Right lobe of liver (tissue), 6 donors: ENCODE measurements around the gene NNMT. TPM values are rescaled to one million over a fixed set of nuclear protein-coding genes. Genes with fewer than 3 reads are reported as not detected.

Experiments used
- ATAC-seq, 4 donors: fragments of 200-7000 bp; cut with Tn5 transposase; one replicate each; pipeline ENCODE4 v1.9.1; 2020; ENCODE audit warnings: mild to moderate bottlenecking in 4 of 4, moderate library complexity in 4 of 4
- DNase-seq, 3 donors: peaks; one replicate each; pipeline ENCODE4 v3.0.0-alpha.2; 2020
- H3K27ac ChIP-seq, 3 donors: fragments of 200-600 bp; one replicate each; pipeline ENCODE4 v1.8.0; 2022
- H3K27me3 ChIP-seq, 2 donors: fragments of 200-600 bp; one replicate each; pipeline ENCODE4 v1.8.0; 2022
- H3K36me3 ChIP-seq, 4 donors: fragments of 200-600 bp; sonication (generic) in 1 of 4; one replicate each; pipeline versions ENCODE4 v1.5.1 to v1.8.0; 2017 to 2022; ENCODE audit warnings: control low read depth in 1 of 4
- H3K4me1 ChIP-seq, 4 donors: fragments of 200-600 bp; sonication (generic) in 1 of 4; one replicate each; pipeline versions ENCODE4 v1.5.1 to v1.8.0; 2017 to 2022; ENCODE audit warnings: control low read depth in 1 of 4
- H3K4me3 ChIP-seq, 3 donors: fragments of 200-600 bp; one replicate each; pipeline ENCODE4 v1.8.0; 2022
- H3K9me3 ChIP-seq, 4 donors: fragments of 200-600 bp; sonication (generic) in 1 of 4; one replicate each; pipeline versions ENCODE4 v1.5.1 to v1.8.0; 2017 to 2022; ENCODE audit warnings: control low read depth in 1 of 4
- CTCF ChIP-seq, 4 donors: fragments of 200-600 bp in 3 of 4; fragments of 450-650 bp in 1 of 4; IDR thresholded peaks; one replicate each; pipeline versions ENCODE4 v1.5.1 to v1.8.0; 2016 to 2022; ENCODE audit warnings: antibody characterized with exemption in 4 of 4, mild to moderate bottlenecking in 2 of 4
- POLR2A ChIP-seq: fragments of 450-650 bp; IDR thresholded peaks from one replicate; pipeline ENCODE4 v1.6.1; 2017; ENCODE audit warnings: antibody characterized with exemption, mild to moderate bottlenecking
- WGBS: methylation state at CpG from one replicate; pipeline ENCODE4 v1.1.6; 2018; ENCODE audit warnings: low coverage, low lambda C conversion rate; ENCODE audit not compliant: insufficient coverage; ENCODE audit errors: missing lambda C conversion rate; 5-methylcytosine and 5-hydroxymethylcytosine counted together
- intact Hi-C, 2 donors: fragments of 100-400 bp; cut with DNase I; formaldehyde crosslinking; loops; one replicate each; pipeline versions ENCODE4 v1.11.2 to v1.14.1; 2022
- total RNA-seq, 6 experiments: library from RNA; depleted of rRNA in 2 of 6; stranded (reverse); fragments of >200 nt in 2 of 6; fragmentation: NEBNext Ultra II Directional in 3 of 6; extraction: Animal tissue kit (Norgen Biotek cat#: 25700) in 3 of 6; gene quantifications; one replicate each; pipeline versions ENCODE4 v1.1.0 to v1.2.4, GENCODE V29; 2016 to 2023
- donor health status: DM: no; HTN: yes; CAD: no.
- donor health status: DM: no; HTN: no; CAD: no.
- donor health status: DM: no; HTN: no; CAD: no.
- donor health status: DM: no; HTN: yes; CAD: no.
- donor health status: DM: no; HTN: yes; CAD: no.

NNMT gene
- total RNA-seq, 6 experiments from 2014 or later, result 634 to 3,368 (median 2,270) TPM

- H3K27me3 ChIP-seq, result no peaks in the 10 kb centered on the region
- H3K9me3 ChIP-seq, result no peaks in the 10 kb centered on the region
- peak overlapping the region in 1 of 3 donors; percentile 33 for H3K27ac ChIP-seq
- peak in 1 of 3 donors; percentile 72 for DNase-seq
- no peak overlapping the region for H3K4me3 ChIP-seq
- no peak for TF ChIP-seq POLR2A
- intact Hi-C loops, result no loop called here
- H3K4me1 ChIP-seq, result peaks cover 0 to 52% (median 21%) of the 10 kb centered on the region in 4 donors
- 26% methylated on average over 11 of the region's 11 CpGs for WGBS
- peak; percentile 22 to 51 (median 38) for ATAC-seq
- peaks cover 0 to 34% (median 18%) of the 10 kb centered on the region in 4 donors for H3K36me3 ChIP-seq
Measured at GRCh38 chr11:114255289-114255688, 40.9 kb upstream of the NNMT start.

GRCh38 chr11:114256176-114256966 lies 39.8 kb upstream of the NNMT start:
- Histone ChIP-seq H3K27me3 (no peaks in the 10 kb centered on the region), H3K36me3 (peaks cover 0 to 23% (median 9%) of the 10 kb centered on the region in 4 donors), H3K4me3 (no peak overlapping the region), H3K4me1 (peaks cover 0 to 59% (median 25%) of the 10 kb centered on the region in 4 donors), H3K9me3 (no peaks in the 10 kb centered on the region), H3K27ac (peak overlapping the region in 2 of 3 donors; percentile 75 to 77)
- intact Hi-C loops, result no loop called here
- no peak for TF ChIP-seq CTCF (IDR thresholded peaks at IDR 0.05)
- ATAC-seq (no peak), DNase-seq (peak in 1 of 3 donors; percentile 40)
- 90% methylated on average over 14 of the region's 20 CpGs for WGBS

GRCh38 chr11:114256967-114257286 lies 39.3 kb upstream of the NNMT start:
- WGBS, result 100% methylated on average over 1 of the region's 10 CpGs
- peak in 1 of 4 donors; percentile 2 for ATAC-seq
- Histone ChIP-seq H3K27ac (peak overlapping the region in 2 of 3 donors; percentile 75 to 77), H3K9me3 (no peaks in the 10 kb centered on the region), H3K4me3 (no peak overlapping the region), H3K27me3 (no peaks in the 10 kb centered on the region), H3K36me3 (peaks cover 0 to 17% (median 4%) of the 10 kb centered on the region in 4 donors), H3K4me1 (peaks cover 0 to 59% (median 25%) of the 10 kb centered on the region in 4 donors)
- TF ChIP-seq POLR2A (no peak), CTCF (IDR thresholded peaks at IDR 0.05) (no peak)
- DNase-seq, result no peak
- intact Hi-C loops, result no loop called here

GRCh38 chr11:114257621-114258558 lies 38.3 kb upstream of the NNMT start:
- DNase-seq (peak; percentile 68 to 80 (median 79)), ATAC-seq (peak; percentile 59 to 79 (median 64))
- Histone ChIP-seq H3K36me3 (peaks cover 0 to 9% (median 0%) of the 10 kb centered on the region in 4 donors), H3K27ac (peak overlapping the region; percentile 57 to 77 (median 75)), H3K27me3 (no peaks in the 10 kb centered on the region), H3K4me1 (peaks cover 0 to 67% (median 28%) of the 10 kb centered on the region in 4 donors), H3K4me3 (no peak overlapping the region), H3K9me3 (no peaks in the 10 kb centered on the region)
- TF ChIP-seq CTCF (IDR thresholded peaks at IDR 0.05) (peak in 3 of 4 donors; percentile 13 to 19 (median 16)), POLR2A (peak; percentile 11)
- WGBS, result 30% methylated on average over 14 of the region's 29 CpGs
- intact Hi-C loops, result no loop called here
